Upper lobe of left lung (tissue), 4 donors: ENCODE data around the gene GMDS.

Experiments used
- POLR2A ChIP-seq, 4 donors: fragments of 450-650 bp; IDR thresholded peaks; one replicate each; pipeline ENCODE4 v1.5.1; 2016 to 2017; ENCODE audit warnings: antibody characterized with exemption in 4 of 4, mild to moderate bottlenecking in 2 of 4
- POLR2AphosphoS5 ChIP-seq, 2 donors: sonication (generic); formaldehyde crosslinking; IDR thresholded peaks; one replicate each; pipeline ENCODE4 v1.5.1; 2017; ENCODE audit warnings: antibody characterized with exemption in 2 of 2
- TF ChIP-seq, protein P1 (sequence below), 6 experiments: fragments of 450-650 bp in 4 of 6; fragments of 200-600 bp in 2 of 6; sonication (generic) in 2 of 6; IDR thresholded peaks; one replicate each; pipeline ENCODE4 v1.5.1; 2016 to 2019; ENCODE audit warnings: antibody characterized with exemption in 6 of 6

DNA sequence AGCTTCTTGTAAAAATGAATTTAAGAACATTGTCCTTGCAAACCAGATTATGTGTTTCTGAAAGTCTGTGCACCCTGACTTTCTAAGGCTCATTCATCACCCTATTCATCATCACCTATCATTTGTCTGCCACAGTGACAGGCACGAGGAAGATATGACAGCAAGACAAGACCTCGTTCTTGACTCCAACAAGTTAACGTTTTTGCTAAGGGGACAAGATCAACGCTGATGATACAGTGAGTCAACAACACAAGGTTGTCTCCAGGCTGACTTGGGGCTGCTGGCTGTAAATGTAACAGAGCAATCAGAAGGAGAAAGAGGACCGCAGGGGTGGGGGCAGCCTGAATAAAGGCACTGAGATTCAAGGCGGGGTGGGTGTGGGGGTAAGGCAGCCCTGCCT lies 541.5 kb downstream of the GMDS start:
- TF ChIP-seq, protein P1, sequence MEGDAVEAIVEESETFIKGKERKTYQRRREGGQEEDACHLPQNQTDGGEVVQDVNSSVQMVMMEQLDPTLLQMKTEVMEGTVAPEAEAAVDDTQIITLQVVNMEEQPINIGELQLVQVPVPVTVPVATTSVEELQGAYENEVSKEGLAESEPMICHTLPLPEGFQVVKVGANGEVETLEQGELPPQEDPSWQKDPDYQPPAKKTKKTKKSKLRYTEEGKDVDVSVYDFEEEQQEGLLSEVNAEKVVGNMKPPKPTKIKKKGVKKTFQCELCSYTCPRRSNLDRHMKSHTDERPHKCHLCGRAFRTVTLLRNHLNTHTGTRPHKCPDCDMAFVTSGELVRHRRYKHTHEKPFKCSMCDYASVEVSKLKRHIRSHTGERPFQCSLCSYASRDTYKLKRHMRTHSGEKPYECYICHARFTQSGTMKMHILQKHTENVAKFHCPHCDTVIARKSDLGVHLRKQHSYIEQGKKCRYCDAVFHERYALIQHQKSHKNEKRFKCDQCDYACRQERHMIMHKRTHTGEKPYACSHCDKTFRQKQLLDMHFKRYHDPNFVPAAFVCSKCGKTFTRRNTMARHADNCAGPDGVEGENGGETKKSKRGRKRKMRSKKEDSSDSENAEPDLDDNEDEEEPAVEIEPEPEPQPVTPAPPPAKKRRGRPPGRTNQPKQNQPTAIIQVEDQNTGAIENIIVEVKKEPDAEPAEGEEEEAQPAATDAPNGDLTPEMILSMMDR (IDR thresholded peaks at IDR 0.05), result no peak
- TF ChIP-seq POLR2A (IDR thresholded peaks at IDR 0.05) (no peak), POLR2AphosphoS5 (IDR thresholded peaks at IDR 0.05) (no peak)
